Cortex of kidney (tissue), 1 donor: ENCODE measurements around the gene DDX51.
"Not testable (repeated sequence)": the region's sequence is repeated elsewhere in the genome, so short reads cannot be mapped to it uniquely, and the experiment has no call there.

Experiments
- DNase-seq: peaks from one replicate; lab custom pipeline; 2025; lab: John Stamatoyannopoulos, UW

Gene DDX51

DNA sequence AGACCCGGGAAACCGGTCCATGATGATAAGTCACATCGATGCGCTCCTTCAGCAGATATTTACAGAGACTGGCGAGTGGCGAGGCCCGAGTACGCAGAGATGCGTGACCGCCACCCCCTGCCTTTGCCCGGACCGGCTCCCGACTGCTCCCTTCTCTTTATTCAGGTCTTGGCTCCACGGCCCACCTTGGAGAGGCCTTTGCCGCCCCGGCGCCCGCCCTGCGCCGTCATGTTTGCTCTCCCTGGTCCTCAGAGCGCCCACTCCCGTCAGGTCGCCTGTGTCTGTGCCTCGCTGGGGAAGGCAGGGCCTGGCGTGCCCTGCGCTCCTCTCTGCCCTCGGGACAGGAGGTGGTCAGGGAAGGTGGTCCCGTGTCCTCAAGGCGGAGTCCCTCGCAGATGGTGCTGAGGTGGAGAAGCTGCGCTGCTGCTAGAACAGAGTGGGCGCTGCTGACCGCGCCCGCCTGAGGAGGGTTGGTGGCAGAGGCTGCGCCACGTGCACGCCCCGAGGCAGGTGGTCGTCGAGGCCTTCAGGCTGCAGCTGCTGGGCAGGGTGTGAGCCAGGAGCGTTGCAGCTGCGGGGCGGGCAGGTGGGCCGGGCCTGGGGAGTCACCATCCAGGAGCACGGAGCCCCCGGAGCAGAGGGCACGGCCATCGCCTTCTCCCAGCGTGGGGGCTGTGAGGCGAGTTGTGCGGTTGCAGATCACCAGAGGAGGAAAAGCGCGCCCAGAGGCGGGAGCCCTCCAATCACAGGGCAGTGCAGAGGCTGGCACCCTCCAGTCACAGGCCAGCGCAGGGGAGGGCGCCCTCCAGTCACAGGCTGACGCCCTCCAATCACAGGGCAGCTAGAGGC lies 27.2 kb downstream of the DDX51 start:
- no peak for DNase-seq

GRCh38 chr12:132115500-132115899 lies 28.6 kb downstream of the DDX51 start:
- no peak for DNase-seq

DNA sequence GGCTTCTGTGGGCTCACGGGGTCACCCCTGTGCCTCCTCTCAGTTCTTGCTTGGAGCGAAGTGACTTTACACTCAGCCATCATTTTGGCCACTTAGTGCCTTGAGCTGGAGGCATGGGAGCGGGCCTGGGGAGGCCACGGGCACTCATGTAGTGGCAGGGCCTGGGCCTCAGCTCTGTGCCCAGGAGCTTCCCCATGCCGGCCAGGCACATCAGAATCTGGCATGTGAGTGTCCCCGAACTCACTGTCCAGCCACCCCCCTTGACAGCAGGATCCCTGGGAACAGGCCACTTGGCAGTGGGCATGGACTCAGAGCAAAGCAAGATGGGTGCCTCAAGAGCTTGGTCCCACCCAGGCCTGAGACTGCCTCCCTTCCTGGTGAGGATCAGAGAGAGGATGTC lies 29.5 kb downstream of the DDX51 start:
- no peak for DNase-seq

- DNase-seq = no peak
These were observed 32.3 kb downstream of the DDX51 start for GRCh38 chr12:132111654-132112304.

- no peak for DNase-seq
These were observed 33.4 kb downstream of the DDX51 start for GRCh38 chr12:132110677-132111076.

DNA sequence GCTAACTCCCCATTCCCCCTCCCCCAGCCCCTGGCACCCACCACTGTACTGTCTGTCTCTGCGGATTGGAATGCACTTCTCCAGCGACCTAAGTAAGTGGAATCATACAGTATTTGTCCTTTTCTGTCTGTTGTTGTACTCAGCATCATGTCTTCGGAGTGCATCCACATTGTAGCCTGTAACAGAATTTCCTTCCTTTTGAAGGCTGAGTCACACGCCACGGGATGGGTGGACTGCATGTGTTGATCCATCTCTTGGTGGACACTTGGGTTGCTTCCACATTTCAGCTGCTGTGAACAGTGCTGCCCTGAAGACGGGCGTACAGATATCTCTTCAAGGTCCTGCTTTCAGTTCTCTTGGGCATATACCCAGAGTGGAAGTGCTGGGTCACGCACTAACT lies 34.4 kb downstream of the DDX51 start:
- DNase-seq = no peak

- DNase-seq = no peak
These were observed 35.8 kb downstream of the DDX51 start for GRCh38 chr12:132108211-132108832.

DNA sequence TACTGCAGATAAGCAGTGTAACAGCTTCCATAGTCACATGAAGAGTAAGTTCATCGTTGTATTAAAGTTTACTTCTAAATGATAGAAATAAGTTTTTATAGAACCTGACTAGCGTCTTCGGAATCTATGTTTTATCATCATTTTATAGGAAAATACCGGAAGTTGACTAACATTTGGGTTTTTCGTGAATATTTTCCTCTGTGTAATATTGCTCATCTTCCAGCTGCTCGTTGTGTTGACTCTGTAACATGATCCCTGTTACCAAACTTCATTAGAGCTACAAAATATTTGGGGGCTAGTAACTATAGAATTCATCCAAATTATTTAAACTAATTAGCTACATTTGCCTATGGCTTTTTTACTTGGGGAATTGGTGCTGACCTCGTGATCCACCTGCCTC lies 37.2 kb downstream of the DDX51 start:
- no peak for DNase-seq

DNA sequence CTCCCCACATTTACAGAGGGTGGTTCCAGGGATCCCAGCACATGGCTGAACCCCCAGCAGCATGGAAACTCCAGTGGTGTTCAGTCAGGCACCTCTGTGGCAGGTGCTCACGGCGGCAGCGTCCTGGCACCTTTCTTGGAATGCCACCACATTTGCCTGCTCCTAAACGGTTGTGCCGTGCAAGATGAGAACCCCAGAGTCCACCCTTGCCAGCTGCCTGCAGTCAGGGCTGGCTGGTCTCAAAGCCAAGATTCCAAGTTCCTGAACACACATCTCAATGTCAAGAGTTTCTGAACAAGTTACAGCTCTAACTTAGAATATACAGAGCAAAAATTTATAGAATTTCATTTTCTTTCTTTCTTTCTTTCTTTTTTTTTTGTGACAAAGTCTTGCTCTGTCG lies 38.7 kb downstream of the DDX51 start:
- DNase-seq = no peak

GRCh38 chr12:132103542-132104308 lies 40.4 kb downstream of the DDX51 start:
- DNase-seq = no peak

GRCh38 chr12:132103072-132103471 lies 41.0 kb downstream of the DDX51 start:
- DNase-seq = not testable (repeated sequence)

- no peak for DNase-seq
These were observed 41.8 kb downstream of the DDX51 start for GRCh38 chr12:132102297-132102696.

- DNase-seq = no peak
These were observed 43.6 kb downstream of the DDX51 start for GRCh38 chr12:132100306-132101065.

GRCh38 chr12:132099739-132100138 lies 44.4 kb downstream of the DDX51 start:
- no peak for DNase-seq

GRCh38 chr12:132095520-132096409 lies 48.4 kb downstream of the DDX51 start:
- no peak for DNase-seq

GRCh38 chr12:132094269-132094891 lies 49.7 kb downstream of the DDX51 start:
- no peak for DNase-seq

GRCh38 chr12:132089407-132089910 lies 54.7 kb downstream of the DDX51 start:
- no peak for DNase-seq
